CMK (cell line): ENCODE data around the gene NUAK2.

Experiments used
- DNase-seq: peaks from one replicate; pipeline ENCODE4 v3.0.0-alpha.2; 2010; ENCODE audit warnings: low read depth

Gene NUAK2

GRCh38 chr1:205346956-205347574 is 25.5 kb upstream of the NUAK2 start:
- DNase-seq = no peak

- no peak for DNase-seq
Measured at GRCh38 chr1:205345761-205346160, 24.2 kb upstream of the NUAK2 start.

GRCh38 chr1:205344066-205344928 is 22.8 kb upstream of the NUAK2 start:
- no peak for DNase-seq

DNA sequence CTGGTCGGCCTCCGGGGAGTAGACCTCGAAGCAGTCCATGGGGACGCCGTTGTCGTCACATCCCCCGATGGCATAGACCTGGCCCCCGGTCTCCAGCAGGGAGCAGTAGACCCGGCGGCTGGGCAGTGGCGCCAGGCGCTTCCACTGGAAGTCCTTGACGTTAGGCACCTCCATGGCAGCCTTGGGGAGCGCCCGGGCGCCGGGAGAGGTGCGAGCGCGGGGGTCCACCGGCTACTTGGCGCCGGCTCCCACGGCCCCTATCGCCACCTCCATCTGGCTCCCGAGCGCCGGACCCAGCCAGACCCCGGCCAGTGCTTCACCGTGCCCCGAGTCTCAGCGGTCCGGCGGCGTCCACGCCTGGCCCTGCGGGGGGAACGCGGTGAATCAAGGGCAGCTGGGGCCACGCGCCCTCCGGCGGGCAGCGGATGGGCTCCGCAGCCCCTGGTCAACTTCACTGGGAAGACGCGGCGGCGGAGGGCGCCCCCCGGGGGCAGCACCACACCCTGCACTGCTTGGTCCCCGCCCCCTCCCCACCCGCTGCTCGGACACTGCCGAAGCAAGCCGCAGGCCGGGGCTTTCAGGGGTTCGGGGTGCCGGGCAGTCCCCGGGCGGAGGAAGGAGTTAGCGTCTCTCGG is 22.0 kb upstream of the NUAK2 start:
- DNase-seq = no peak

DNA sequence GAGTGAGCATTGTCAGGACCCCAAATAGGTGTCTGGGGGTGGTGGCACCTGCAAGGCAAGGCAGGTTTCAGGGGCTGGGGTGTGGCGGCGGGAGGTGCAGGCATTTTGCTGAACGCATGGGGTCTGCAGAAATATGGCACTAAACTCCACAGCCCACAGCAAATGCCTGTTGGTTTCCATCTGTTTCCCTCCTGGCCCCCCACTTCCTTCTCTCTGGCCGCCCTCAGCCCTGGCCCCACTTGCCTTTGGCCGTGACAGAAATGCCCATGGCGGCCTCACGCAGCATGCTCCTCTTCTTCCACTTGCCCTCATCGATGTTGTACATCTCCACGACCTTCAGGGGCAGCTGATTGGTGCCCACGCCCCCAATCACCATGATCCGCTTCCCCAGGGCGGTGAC is 21.4 kb upstream of the NUAK2 start:
- no peak for DNase-seq

GRCh38 chr1:205340676-205341075 is 19.1 kb upstream of the NUAK2 start:
- DNase-seq = no peak

GRCh38 chr1:205339717-205340116 is 18.2 kb upstream of the NUAK2 start:
- no peak for DNase-seq

GRCh38 chr1:205339197-205339702 is 17.7 kb upstream of the NUAK2 start:
- DNase-seq = no peak

DNA sequence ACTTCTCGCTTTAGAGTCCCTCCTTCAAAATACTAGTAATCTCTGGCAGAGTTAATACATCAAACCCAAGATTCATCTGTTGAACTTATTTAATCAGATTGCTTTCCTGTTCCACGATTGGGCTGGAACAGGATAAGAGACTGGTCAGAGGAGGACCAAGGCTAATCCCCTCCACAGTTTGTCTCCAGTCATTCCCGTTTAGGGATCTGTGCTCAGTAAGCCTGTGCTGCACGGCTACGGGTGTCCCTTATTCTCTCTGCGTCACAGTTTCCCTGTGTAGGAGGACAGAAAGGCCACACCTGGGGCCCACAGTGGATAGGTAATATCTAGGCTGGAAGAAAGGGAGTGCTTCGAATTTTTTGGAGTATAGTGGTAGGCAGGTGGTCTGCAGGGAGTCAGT is 16.5 kb upstream of the NUAK2 start:
- DNase-seq = no peak

DNA sequence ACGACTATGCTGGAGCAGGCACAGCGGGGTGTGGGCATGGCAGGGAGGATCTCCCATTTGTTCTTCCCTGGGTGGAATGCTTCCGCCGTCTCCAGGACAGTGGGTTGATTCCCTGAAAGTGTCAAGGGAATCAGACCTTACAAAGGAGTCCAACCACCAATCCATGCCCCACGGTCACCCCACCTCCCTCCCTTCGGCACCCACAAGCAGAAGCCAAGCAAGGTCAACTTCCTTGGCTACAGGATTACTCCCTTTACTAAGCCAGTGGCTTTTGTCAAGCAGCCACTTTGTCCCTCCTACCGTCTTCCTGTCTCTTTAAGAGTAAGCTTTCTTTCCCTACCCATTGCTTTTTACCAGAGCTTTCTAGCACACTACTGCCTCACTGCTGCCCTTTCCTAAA is 15.9 kb upstream of the NUAK2 start:
- DNase-seq = no peak

DNA sequence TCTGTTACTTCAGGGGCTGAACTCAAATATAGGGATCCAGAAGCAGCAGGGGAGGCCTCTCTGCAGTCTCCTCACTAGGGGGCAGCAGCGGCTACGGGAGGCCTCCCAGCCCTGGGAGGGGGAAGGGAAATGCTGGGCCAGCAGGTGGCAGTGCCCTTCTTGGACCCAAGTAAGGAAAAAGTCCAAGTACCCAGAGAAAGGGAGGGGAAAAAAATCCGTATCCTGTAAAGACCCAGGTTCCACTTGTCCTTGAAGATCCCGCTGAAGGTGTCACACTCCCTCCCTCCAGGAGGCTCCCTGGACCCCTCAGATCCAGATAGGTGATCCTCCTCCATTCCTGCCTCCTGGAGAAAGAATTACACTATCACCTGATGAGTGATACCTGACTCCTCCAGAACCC is 14.1 kb upstream of the NUAK2 start:
- peak; percentile 73 for DNase-seq

GRCh38 chr1:205332015-205332791 is 10.7 kb upstream of the NUAK2 start:
- DNase-seq = no peak

DNA sequence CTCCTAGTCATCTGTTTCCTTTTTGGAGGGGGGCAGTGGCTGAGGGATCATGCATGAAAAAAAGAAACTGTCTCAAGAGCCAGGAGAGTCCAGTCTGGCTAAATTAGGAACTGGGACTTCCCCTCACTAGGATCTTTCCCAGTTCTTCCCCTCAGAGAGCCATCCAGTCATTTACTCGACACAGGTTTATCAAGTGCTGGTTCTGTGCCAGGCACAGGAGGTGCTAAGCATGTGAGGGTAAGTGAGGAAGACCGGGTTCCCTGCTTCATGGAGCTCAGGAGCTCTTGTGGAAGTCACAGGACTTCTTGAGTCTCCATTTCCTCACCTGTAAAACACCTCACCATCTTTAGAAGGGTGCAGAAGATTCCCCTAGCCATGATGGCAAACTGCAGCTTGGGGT is 8.6 kb upstream of the NUAK2 start:
- no peak for DNase-seq

DNA sequence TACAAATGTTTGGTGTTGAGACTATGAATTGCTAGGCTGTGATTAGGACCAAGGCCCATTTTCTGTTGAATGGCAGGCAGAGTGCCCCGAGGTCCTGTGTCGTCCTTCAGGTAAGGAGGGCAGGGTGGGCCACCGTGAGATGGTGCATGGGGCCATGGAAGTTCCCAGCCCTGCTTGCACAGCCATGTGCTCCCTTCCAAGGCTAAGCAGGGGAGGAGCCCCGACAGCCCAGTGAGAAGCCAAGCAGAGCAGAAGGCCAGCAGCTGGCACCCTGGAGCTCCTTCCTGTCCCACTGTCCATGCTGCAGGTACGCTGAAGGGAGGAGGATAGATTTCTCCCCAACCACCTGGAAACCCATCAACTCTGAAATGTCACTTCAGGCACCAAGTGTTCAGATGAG is 8.2 kb upstream of the NUAK2 start:
- no peak for DNase-seq

- DNase-seq = no peak
Measured at GRCh38 chr1:205328476-205328875, 6.9 kb upstream of the NUAK2 start.

- peak; percentile 67 for DNase-seq
Measured at GRCh38 chr1:205326812-205327466, 5.4 kb upstream of the NUAK2 start.

DNA sequence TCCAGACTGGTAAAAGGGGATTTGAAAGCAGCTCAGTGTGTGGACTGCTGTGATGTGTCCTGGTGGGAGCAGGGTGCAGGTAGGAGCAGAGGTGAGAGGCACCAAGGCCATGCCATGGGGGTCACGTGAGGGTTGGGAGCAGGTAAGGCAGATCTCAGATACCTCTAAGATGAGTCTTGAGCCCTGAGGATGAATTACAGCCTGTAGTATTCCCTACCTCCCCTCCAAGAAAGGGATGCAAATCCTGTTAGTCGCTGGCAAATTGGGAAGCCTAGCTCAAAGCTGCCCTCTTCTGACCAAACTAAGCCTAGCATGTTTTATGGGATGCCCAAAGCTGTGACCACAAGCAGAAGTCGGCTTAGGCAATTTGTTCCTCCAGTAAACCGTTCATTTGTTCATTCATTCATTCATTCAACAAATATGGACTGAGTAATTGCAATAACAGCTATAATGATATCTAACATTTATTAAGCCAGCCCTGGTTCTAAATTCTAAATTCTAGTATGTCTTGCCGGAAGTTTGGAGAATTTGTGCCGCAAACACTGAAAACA is 3.9 kb upstream of the NUAK2 start:
- peak; percentile 36 for DNase-seq

- DNase-seq = no peak
Measured at GRCh38 chr1:205324781-205325180, 3.2 kb upstream of the NUAK2 start.

GRCh38 chr1:205323794-205324193 is 2.2 kb upstream of the NUAK2 start:
- DNase-seq = no peak

GRCh38 chr1:205321959-205322283 is 376 bp upstream of the NUAK2 start:
- DNase-seq = no peak
